Osteoblast (primary cell): ENCODE results near the gene FADS6. TPM values are rescaled to one million over a fixed set of nuclear protein-coding genes. Genes with fewer than 3 reads are reported as not detected.

ENCODE experiments used
- DNase-seq: peaks from one replicate; pipeline ENCODE4 v3.0.0; 2011; ENCODE audit warnings: low spot score, mixed read lengths; ENCODE audit not compliant: insufficient read length; ENCODE audit errors: missing footprints
- H2AFZ ChIP-seq: 2 replicates; pipeline ENCODE4 v1.6.0; 2011; ENCODE audit warnings: mild to moderate bottlenecking, low read length
- H3K27ac ChIP-seq: 2 replicates; pipeline ENCODE4 v1.5.1; 2011; ENCODE audit warnings: mild to moderate bottlenecking, low read depth, low read length, moderate library complexity
- H3K27me3 ChIP-seq: 2 replicates; pipeline ENCODE4 v1.6.0; 2012; ENCODE audit warnings: mild to moderate bottlenecking, control low read depth, inconsistent platforms, low read length, moderate library complexity; ENCODE audit not compliant: insufficient read depth
- H3K36me3 ChIP-seq: 2 replicates; pipeline ENCODE4 v1.5.1; 2011; ENCODE audit warnings: mild to moderate bottlenecking, low read length, control low read depth, moderate library complexity; ENCODE audit not compliant: insufficient read depth
- H3K4me1 ChIP-seq: 2 replicates; pipeline ENCODE4 v1.5.1; 2011; ENCODE audit warnings: mild to moderate bottlenecking, low read length, control low read depth, moderate library complexity; ENCODE audit not compliant: insufficient read depth
- H3K4me2 ChIP-seq: 2 replicates; pipeline ENCODE4 v1.6.0; 2011; ENCODE audit warnings: mild to moderate bottlenecking, low read length; ENCODE audit not compliant: insufficient read depth
- H3K4me3 ChIP-seq: fragments of 200-600 bp; sonication (generic); 3 replicates; pipeline ENCODE4 v1.5.1; 2012; ENCODE audit warnings: mild to moderate bottlenecking, low read length, inconsistent platforms; ENCODE audit not compliant: insufficient read depth
- H3K79me2 ChIP-seq: 2 replicates; pipeline ENCODE4 v1.6.0; 2012; ENCODE audit warnings: mild to moderate bottlenecking, low read length, control low read depth, inconsistent platforms; ENCODE audit not compliant: insufficient read depth
- H3K9me3 ChIP-seq: 2 replicates; pipeline ENCODE4 v1.5.1; 2011; ENCODE audit warnings: low read depth, low read length, control low read depth
- H4K20me1 ChIP-seq: 2 replicates; pipeline ENCODE4 v1.6.0; 2012; ENCODE audit warnings: mild to moderate bottlenecking, low read length, control low read depth; ENCODE audit not compliant: insufficient read depth
- total RNA-seq: library from RNA; depleted of rRNA; stranded (reverse); fragments of >200 nt; gene quantifications from 2 replicates; pipeline ENCODE4 v1.2.3, GENCODE V29; 2012
- TF ChIP-seq, protein P1 (sequence below): IDR thresholded peaks from 2 replicates; pipeline ENCODE4 v1.5.1; 2011; ENCODE audit warnings: mild to moderate bottlenecking, low read depth, low read length, moderate library complexity; ENCODE audit errors: extremely low read depth

The FADS6 gene
- total RNA-seq, 1 donor = not detected

DNA sequence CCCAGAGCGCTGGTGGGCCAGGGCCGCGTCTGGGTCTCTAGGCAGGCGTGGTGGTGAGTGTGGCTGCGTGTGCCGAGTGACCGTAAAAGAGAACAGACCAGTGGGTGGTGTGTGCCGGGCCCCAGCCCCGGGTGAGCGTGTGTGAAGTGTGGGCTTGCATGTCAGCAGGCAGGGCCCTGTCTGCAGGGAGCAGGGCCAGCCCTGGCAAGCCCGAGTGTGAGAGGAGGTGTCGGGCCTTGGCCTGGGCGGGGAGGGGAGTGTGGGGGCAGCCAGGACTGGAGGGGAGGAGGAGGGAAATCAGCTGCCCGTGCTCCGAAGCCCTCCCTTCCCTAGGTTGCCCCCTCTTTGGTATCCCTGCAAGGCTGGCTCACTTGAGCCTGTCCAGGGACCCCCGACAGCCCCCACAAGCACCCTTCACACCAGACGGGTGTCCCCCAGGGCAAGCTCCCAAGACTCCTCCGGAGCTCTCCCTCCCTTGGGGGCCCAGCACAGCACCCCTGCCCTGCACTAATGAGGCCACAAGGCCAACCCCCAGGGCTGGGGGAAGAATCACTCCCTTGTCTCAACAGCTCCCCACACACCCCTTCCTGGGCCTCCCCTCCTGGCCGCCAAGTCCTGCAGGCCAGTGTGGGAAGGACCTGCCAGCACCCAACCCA lies 27.7 kb upstream of the FADS6 start:
- Histone ChIP-seq H3K27me3 (peaks cover 48% of the 10 kb centered on the region), H3K27ac (no peak overlapping the region), H3K9me3 (no peaks in the 10 kb centered on the region), H3K79me2 (no peaks in the 10 kb centered on the region), H3K4me3 (no peak overlapping the region), H3K4me1 (no peaks in the 10 kb centered on the region), H2AFZ (no peak overlapping the region), H3K36me3 (no peaks in the 10 kb centered on the region), H4K20me1 (no peaks in the 10 kb centered on the region), H3K4me2 (no peak overlapping the region)
- DNase-seq = peak; percentile 87
- TF ChIP-seq, protein P1, sequence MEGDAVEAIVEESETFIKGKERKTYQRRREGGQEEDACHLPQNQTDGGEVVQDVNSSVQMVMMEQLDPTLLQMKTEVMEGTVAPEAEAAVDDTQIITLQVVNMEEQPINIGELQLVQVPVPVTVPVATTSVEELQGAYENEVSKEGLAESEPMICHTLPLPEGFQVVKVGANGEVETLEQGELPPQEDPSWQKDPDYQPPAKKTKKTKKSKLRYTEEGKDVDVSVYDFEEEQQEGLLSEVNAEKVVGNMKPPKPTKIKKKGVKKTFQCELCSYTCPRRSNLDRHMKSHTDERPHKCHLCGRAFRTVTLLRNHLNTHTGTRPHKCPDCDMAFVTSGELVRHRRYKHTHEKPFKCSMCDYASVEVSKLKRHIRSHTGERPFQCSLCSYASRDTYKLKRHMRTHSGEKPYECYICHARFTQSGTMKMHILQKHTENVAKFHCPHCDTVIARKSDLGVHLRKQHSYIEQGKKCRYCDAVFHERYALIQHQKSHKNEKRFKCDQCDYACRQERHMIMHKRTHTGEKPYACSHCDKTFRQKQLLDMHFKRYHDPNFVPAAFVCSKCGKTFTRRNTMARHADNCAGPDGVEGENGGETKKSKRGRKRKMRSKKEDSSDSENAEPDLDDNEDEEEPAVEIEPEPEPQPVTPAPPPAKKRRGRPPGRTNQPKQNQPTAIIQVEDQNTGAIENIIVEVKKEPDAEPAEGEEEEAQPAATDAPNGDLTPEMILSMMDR = no peak

DNA sequence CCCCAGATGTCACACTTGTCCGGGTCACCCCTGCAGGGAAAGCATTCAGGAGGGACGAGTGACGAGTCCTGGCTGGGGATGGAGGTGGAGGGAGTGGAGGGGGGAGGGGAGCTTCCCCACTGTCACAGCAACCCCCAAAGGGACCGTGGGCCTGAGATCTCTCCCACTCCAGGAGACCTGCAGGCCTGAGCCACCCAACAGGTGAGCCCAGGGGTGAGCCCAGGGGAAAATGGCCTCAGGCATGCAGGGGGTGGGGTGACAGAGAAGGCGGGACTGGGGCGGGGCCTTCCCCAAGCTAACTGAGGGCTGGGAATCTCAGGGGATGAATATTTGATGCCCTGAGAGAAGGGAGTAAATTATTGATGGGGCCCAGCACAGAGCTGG lies 27.2 kb upstream of the FADS6 start:
- no peaks in the 10 kb centered on the region for H3K79me2 ChIP-seq
- H3K4me3 ChIP-seq = no peak overlapping the region
- H3K4me1 ChIP-seq = no peaks in the 10 kb centered on the region
- H3K27me3 ChIP-seq = peaks cover 42% of the 10 kb centered on the region
- DNase-seq = peak; percentile 86
- no peak overlapping the region for H2AFZ ChIP-seq
- no peak overlapping the region for H3K27ac ChIP-seq
- TF ChIP-seq, protein P1 = no peak
- H3K9me3 ChIP-seq = no peaks in the 10 kb centered on the region
- H4K20me1 ChIP-seq = no peaks in the 10 kb centered on the region
- H3K4me2 ChIP-seq = no peak overlapping the region
- no peaks in the 10 kb centered on the region for H3K36me3 ChIP-seq

DNA sequence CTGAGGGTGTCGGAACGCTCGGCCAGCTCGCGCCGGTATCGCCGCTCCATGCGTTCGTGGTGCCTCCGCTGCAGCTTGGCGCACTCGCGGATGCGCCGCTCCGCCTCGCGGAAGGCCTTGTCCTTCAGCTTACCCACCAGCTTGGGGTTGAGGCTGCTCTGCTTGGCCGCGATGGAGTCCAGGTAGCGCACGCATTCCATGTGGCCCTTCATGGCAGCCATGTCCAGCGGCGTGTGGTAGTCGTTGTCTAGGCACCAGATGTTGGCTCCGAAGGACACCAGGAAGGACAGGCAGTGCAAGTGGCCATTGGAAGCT lies 26.8 kb upstream of the FADS6 start:
- DNase-seq = peak; percentile 56
- TF ChIP-seq, protein P1 = no peak
- no peak overlapping the region for H3K4me3 ChIP-seq
- peaks cover 39% of the 10 kb centered on the region for H3K27me3 ChIP-seq
- no peaks in the 10 kb centered on the region for H3K4me1 ChIP-seq
- H3K27ac ChIP-seq = no peak overlapping the region
- no peaks in the 10 kb centered on the region for H4K20me1 ChIP-seq
- no peak overlapping the region for H2AFZ ChIP-seq
- H3K36me3 ChIP-seq = no peaks in the 10 kb centered on the region
- H3K79me2 ChIP-seq = no peaks in the 10 kb centered on the region
- no peaks in the 10 kb centered on the region for H3K9me3 ChIP-seq
- no peak overlapping the region for H3K4me2 ChIP-seq

DNA sequence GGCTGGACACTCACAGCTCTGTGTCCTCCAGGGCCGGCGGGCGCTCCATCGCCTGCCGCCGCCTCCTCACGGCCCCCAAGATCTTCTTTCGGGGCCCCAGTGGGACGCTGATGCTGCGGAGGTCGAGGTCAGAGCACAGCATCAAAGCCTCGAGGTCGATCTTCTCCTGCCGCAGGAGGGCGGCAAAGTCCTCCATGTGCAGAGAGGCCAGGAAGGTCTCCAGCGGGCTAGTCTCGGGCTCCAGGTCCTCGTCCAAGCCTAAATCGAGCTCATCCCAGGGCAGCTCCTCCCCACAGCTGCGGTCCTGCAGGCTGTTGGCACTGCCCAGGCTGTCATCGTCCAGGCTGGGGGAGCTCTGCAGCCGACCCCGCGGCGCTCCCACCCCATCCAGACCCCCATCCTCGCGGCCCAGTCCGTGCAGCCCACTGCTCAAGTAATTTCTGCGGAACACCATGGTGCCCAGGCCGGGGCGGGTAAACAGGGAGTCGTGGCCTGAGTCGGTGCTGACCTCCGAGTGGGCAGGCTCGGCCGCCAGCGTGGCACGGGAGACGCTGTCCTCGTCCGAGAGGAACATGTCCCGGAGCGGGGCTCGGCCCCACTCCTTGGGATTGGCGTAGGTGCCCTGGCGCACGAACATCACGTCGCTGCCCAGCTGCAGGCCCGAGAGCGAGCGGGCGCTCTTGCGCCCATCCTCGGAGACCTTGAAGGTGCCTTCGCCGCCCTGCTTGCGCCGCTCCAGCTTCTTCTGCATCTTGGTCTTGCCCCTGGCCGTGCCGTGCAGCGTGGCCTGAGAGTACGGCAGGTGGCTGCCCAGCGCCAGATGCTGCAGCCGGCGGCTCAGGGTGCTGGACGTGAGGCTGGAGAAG lies 26.2 kb upstream of the FADS6 start:
- H3K9me3 ChIP-seq = no peaks in the 10 kb centered on the region
- H3K27me3 ChIP-seq = peaks cover 33% of the 10 kb centered on the region
- H3K4me1 ChIP-seq = no peaks in the 10 kb centered on the region
- H3K79me2 ChIP-seq = no peaks in the 10 kb centered on the region
- no peaks in the 10 kb centered on the region for H3K36me3 ChIP-seq
- no peak overlapping the region for H3K27ac ChIP-seq
- no peaks in the 10 kb centered on the region for H4K20me1 ChIP-seq
- DNase-seq = peak; percentile 93
- no peak overlapping the region for H3K4me3 ChIP-seq
- TF ChIP-seq, protein P1 = no peak
- H3K4me2 ChIP-seq = no peak overlapping the region
- H2AFZ ChIP-seq = no peak overlapping the region
